Smooth muscle cell (in vitro differentiated cells): ENCODE results near the gene CMTM7. TPM values are rescaled to one million over a fixed set of nuclear protein-coding genes. Genes with fewer than 3 reads are reported as not detected.

Experiments used
- DNase-seq: peaks from one replicate; lab custom pipeline; 2025; ENCODE audit not compliant: unreplicated experiment; lab: John Stamatoyannopoulos, UW
- H2AFZ ChIP-seq: fragments of 200-600 bp; sonication (generic); 2 replicates; pipeline ENCODE4 v1.6.0; 2016; ENCODE audit warnings: antibody characterized with exemption, low read depth, mild to moderate bottlenecking
- H3F3A ChIP-seq: fragments of 200-600 bp; sonication (generic); 2 replicates; pipeline ENCODE4 v1.6.0; 2017; ENCODE audit warnings: antibody characterized with exemption, low read depth
- H3K27ac ChIP-seq: fragments of 200-600 bp; sonication (generic); 2 replicates; pipeline ENCODE4 v1.5.1; 2016; ENCODE audit warnings: low read depth, mild to moderate bottlenecking
- H3K27me3 ChIP-seq: fragments of 200-600 bp; sonication (generic); 2 replicates; pipeline ENCODE4 v1.6.1; 2016; ENCODE audit warnings: low read depth, mild to moderate bottlenecking
- H3K36me3 ChIP-seq: fragments of 200-600 bp; sonication (generic); 2 replicates; pipeline ENCODE4 v1.5.1; 2016; ENCODE audit warnings: low read depth
- H3K4me1 ChIP-seq: fragments of 200-600 bp; sonication (generic); 2 replicates; pipeline ENCODE4 v1.5.1; 2016; ENCODE audit warnings: low read depth
- H3K4me2 ChIP-seq: fragments of 200-600 bp; sonication (generic); 2 replicates; pipeline ENCODE4 v1.6.0; 2016; ENCODE audit warnings: mild to moderate bottlenecking
- H3K4me3 ChIP-seq: fragments of 200-600 bp; sonication (generic); 2 replicates; pipeline ENCODE4 v1.5.1; 2016; ENCODE audit warnings: mild to moderate bottlenecking
- H3K79me2 ChIP-seq: fragments of 200-600 bp; sonication (generic); 2 replicates; pipeline ENCODE4 v1.6.0; 2016; ENCODE audit warnings: low read depth, mild to moderate bottlenecking
- H3K9ac ChIP-seq: fragments of 200-600 bp; sonication (generic); 2 replicates; pipeline ENCODE4 v1.6.0; 2016; ENCODE audit warnings: low read depth
- H3K9me3 ChIP-seq: fragments of 200-600 bp; sonication (generic); replicated peaks from 2 replicates; pipeline ENCODE4 v1.5.1; 2016; ENCODE audit warnings: low read depth
- H4K20me1 ChIP-seq: fragments of 200-600 bp; sonication (generic); 2 replicates; pipeline ENCODE4 v1.6.0; 2016; ENCODE audit warnings: low read depth
- CTCF ChIP-seq: fragments of 200-600 bp; sonication (generic); IDR thresholded peaks from 2 replicates; pipeline ENCODE4 v1.5.1; 2017; ENCODE audit warnings: borderline replicate concordance, mild to moderate bottlenecking, antibody characterized with exemption; ENCODE audit not compliant: insufficient read depth, poor library complexity, severe bottlenecking
- WGBS: methylation state at CpG from one replicate; pipeline ENCODE4 v1.1.7; 2016; ENCODE audit warnings: low lambda C conversion rate; 5-methylcytosine and 5-hydroxymethylcytosine counted together
- polyA plus RNA-seq: library from polyadenylated mRNA; unstranded; fragments of >200 nt; fragmentation: Nextera tagmentation; extraction: Ambion mirVana; gene quantifications from 2 replicates; pipeline ENCODE4 v1.2.1, GENCODE V29; 2016
- total RNA-seq: library from RNA; depleted of rRNA; stranded (reverse); fragments of >200 nt; gene quantifications from 2 replicates; pipeline ENCODE4 v1.2.3, GENCODE V29; 2014

Gene CMTM7
- total and polyA plus RNA-seq, 2 experiments from 2014 or later, result 23.4 to 43.1 TPM

GRCh38 chr3:32487781-32488473 lies 96.3 kb downstream of the CMTM7 start:
- Histone ChIP-seq H3K27me3 (no peaks in the 10 kb centered on the region), H3K27ac (peak overlapping the region; percentile 21), H3K79me2 (peaks cover 42% of the 10 kb centered on the region), H4K20me1 (peaks cover 95% of the 10 kb centered on the region), H3K4me3 (no peak overlapping the region), H3K36me3 (peaks cover 6% of the 10 kb centered on the region), H3K9me3 (no peaks in the 10 kb centered on the region), H3F3A (no peaks in the 10 kb centered on the region), H3K9ac (no peak overlapping the region), H3K4me1 (peaks cover 7% of the 10 kb centered on the region), H2AFZ (no peak overlapping the region), H3K4me2 (no peak overlapping the region)
- DNase-seq, result no peak
- 37% methylated on average over 3 of the region's 3 CpGs for WGBS
- TF ChIP-seq CTCF, result no peak

GRCh38 chr3:32488474-32489008 lies 96.9 kb downstream of the CMTM7 start:
- H4K20me1 ChIP-seq, result peaks cover 95% of the 10 kb centered on the region
- H3K79me2 ChIP-seq, result peaks cover 48% of the 10 kb centered on the region
- 41% methylated on average over 3 of the region's 3 CpGs for WGBS
- no peaks in the 10 kb centered on the region for H3F3A ChIP-seq
- no peak for DNase-seq
- no peak overlapping the region for H2AFZ ChIP-seq
- peak overlapping the region; percentile 18 for H3K4me2 ChIP-seq
- H3K27ac ChIP-seq, result peak overlapping the region; percentile 21
- TF ChIP-seq CTCF, result no peak
- H3K36me3 ChIP-seq, result peaks cover 6% of the 10 kb centered on the region
- H3K4me1 ChIP-seq, result peaks cover 13% of the 10 kb centered on the region
- no peaks in the 10 kb centered on the region for H3K9me3 ChIP-seq
- H3K9ac ChIP-seq, result no peak overlapping the region
- H3K27me3 ChIP-seq, result no peaks in the 10 kb centered on the region
- no peak overlapping the region for H3K4me3 ChIP-seq

GRCh38 chr3:32492684-32493436 lies 101.2 kb downstream of the CMTM7 start:
- no peaks in the 10 kb centered on the region for H3K27me3 ChIP-seq
- H3F3A ChIP-seq, result peaks cover 5% of the 10 kb centered on the region
- H3K4me2 ChIP-seq, result peak overlapping the region; percentile 83
- 32% methylated on average over 3 of the region's 3 CpGs for WGBS
- peaks cover 75% of the 10 kb centered on the region for H3K79me2 ChIP-seq
- H4K20me1 ChIP-seq, result peaks cover 92% of the 10 kb centered on the region
- DNase-seq, result no peak
- H3K36me3 ChIP-seq, result no peaks in the 10 kb centered on the region
- H3K9me3 ChIP-seq, result no peaks in the 10 kb centered on the region
- TF ChIP-seq CTCF, result no peak
- H3K27ac ChIP-seq, result peak overlapping the region; percentile 88
- H3K4me3 ChIP-seq, result no peak overlapping the region
- H3K9ac ChIP-seq, result no peak overlapping the region
- peaks cover 26% of the 10 kb centered on the region for H3K4me1 ChIP-seq
- H2AFZ ChIP-seq, result no peak overlapping the region
